A204.1 (cell line): ENCODE results near the gene AFP.
"Not testable (repeated sequence)": the region's sequence is repeated elsewhere in the genome, so short reads cannot be mapped to it uniquely, and the experiment has no call there.

Source experiments
- FAIRE-seq: peaks from 2 replicates; lab custom pipeline; 2012; peaks lifted over from hg19 to GRCh38; lab: Jason Lieb, UNC

AFP gene

GRCh38 chr4:73435984-73436383 lies at the start of gene AFP:
AFP (plus strand) TSS chr4:73436221; CDS start chr4:73436263, 42 bp downstream.
- FAIRE-seq, result no peak

- FAIRE-seq, result no peak
Measured at GRCh38 chr4:73387552-73387951, 48.5 kb upstream of the AFP start.

GRCh38 chr4:73388887-73389286 lies 47.1 kb upstream of the AFP start:
- no peak for FAIRE-seq

GRCh38 chr4:73389663-73390062 lies 46.4 kb upstream of the AFP start:
- not testable (repeated sequence) for FAIRE-seq

- FAIRE-seq, result no peak
Measured at GRCh38 chr4:73391774-73392173, 44.2 kb upstream of the AFP start.

- FAIRE-seq, result no peak
Measured at GRCh38 chr4:73392936-73393335, 43.1 kb upstream of the AFP start.

- no peak for FAIRE-seq
Measured at GRCh38 chr4:73396304-73396703, 39.7 kb upstream of the AFP start.

- FAIRE-seq, result no peak
Measured at GRCh38 chr4:73396993-73397972, 38.7 kb upstream of the AFP start.

- FAIRE-seq, result no peak
Measured at GRCh38 chr4:73401412-73401811, 34.6 kb upstream of the AFP start.

GRCh38 chr4:73404042-73404441 lies 32.0 kb upstream of the AFP start, which contains the start of gene ALB:
ALB (plus strand) TSS chr4:73404287; CDS start chr4:73404328, 41 bp downstream.
- no peak for FAIRE-seq

GRCh38 chr4:73404457-73404856 lies 31.6 kb upstream of the AFP start:
- FAIRE-seq, result no peak

GRCh38 chr4:73405138-73405537 lies 30.9 kb upstream of the AFP start:
- no peak for FAIRE-seq

- FAIRE-seq, result no peak
Measured at GRCh38 chr4:73406548-73406875, 29.5 kb upstream of the AFP start.

- no peak for FAIRE-seq
Measured at GRCh38 chr4:73407227-73407673, 28.8 kb upstream of the AFP start.

- no peak for FAIRE-seq
Measured at GRCh38 chr4:73408181-73408867, 27.7 kb upstream of the AFP start.

GRCh38 chr4:73409012-73409862 lies 26.8 kb upstream of the AFP start:
- no peak for FAIRE-seq

GRCh38 chr4:73409978-73410548 lies 26.0 kb upstream of the AFP start:
- no peak for FAIRE-seq

- no peak for FAIRE-seq
Measured at GRCh38 chr4:73410916-73411730, 24.9 kb upstream of the AFP start.

- FAIRE-seq, result no peak
Measured at GRCh38 chr4:73411731-73412414, 24.1 kb upstream of the AFP start.

- no peak for FAIRE-seq
Measured at GRCh38 chr4:73413294-73413755, 22.7 kb upstream of the AFP start.

GRCh38 chr4:73414936-73415271 lies 21.1 kb upstream of the AFP start:
- no peak for FAIRE-seq
